CD4-positive, alpha-beta T cell treated with Interleukin-12 subunit alpha and Interleukin-12 subunit beta, for 1 hour (primary cell): ENCODE measurements around the gene ALX3.

ENCODE experiments used
- DNase-seq: peaks from one replicate; pipeline ENCODE4 v3.0.0-alpha.2; 2020

ALX3 gene

GRCh38 chr1:110070671-110071242 lies at the start of gene ALX3:
ALX3 (minus strand) TSS chr1:110070672; CDS start chr1:110070612, 60 bp downstream.
- no peak for DNase-seq

GRCh38 chr1:110119843-110120242 lies 49.4 kb upstream of the ALX3 start:
- no peak for DNase-seq

GRCh38 chr1:110118636-110119396 lies 48.3 kb upstream of the ALX3 start:
- DNase-seq = no peak

GRCh38 chr1:110114784-110115183 lies 44.3 kb upstream of the ALX3 start:
- no peak for DNase-seq

GRCh38 chr1:110114173-110114572 lies 43.7 kb upstream of the ALX3 start:
- no peak for DNase-seq

- no peak for DNase-seq
Measured at GRCh38 chr1:110113551-110113950, 43.1 kb upstream of the ALX3 start.

- no peak for DNase-seq
Measured at GRCh38 chr1:110112656-110113055, 42.2 kb upstream of the ALX3 start.

GRCh38 chr1:110112143-110112542 lies 41.7 kb upstream of the ALX3 start, which contains the start of gene UBL4B:
UBL4B (plus strand) TSS chr1:110112443; CDS start chr1:110112535, 92 bp downstream.
- DNase-seq = no peak

- DNase-seq = no peak
Measured at GRCh38 chr1:110111081-110111480, 40.6 kb upstream of the ALX3 start.

- DNase-seq = no peak
Measured at GRCh38 chr1:110107867-110108469, 37.5 kb upstream of the ALX3 start.

- DNase-seq = peak; percentile 62
Measured at GRCh38 chr1:110106013-110106941, 35.8 kb upstream of the ALX3 start.

- DNase-seq = no peak
Measured at GRCh38 chr1:110102081-110102480, 31.6 kb upstream of the ALX3 start.

- no peak for DNase-seq
Measured at GRCh38 chr1:110100335-110100734, 29.9 kb upstream of the ALX3 start.

- DNase-seq = no peak
Measured at GRCh38 chr1:110098222-110099026, 28.0 kb upstream of the ALX3 start.

GRCh38 chr1:110097507-110098221 lies 27.2 kb upstream of the ALX3 start:
- DNase-seq = no peak

- no peak for DNase-seq
Measured at GRCh38 chr1:110094931-110095654, 24.6 kb upstream of the ALX3 start.

- no peak for DNase-seq
Measured at GRCh38 chr1:110092991-110093390, 22.5 kb upstream of the ALX3 start.

- no peak for DNase-seq
Measured at GRCh38 chr1:110091791-110092190, 21.3 kb upstream of the ALX3 start.

GRCh38 chr1:110091381-110091780 lies 20.9 kb upstream of the ALX3 start:
- no peak for DNase-seq

- DNase-seq = no peak
Measured at GRCh38 chr1:110089561-110090275, 19.2 kb upstream of the ALX3 start.
